PC-9 (cell line): ENCODE measurements around the gene LCOR. TPM values are rescaled to one million over a fixed set of nuclear protein-coding genes. Genes with fewer than 3 reads are reported as not detected.

Experiments
- BruUV-seq: library from RNA; stranded (reverse); fragments of 400-500 nt; replicated peaks from 2 replicates; lab custom pipeline; 2021; lab: Mats Ljungman, UMichigan
- CTCF ChIA-PET: fragments of 300-600 bp; sonication (Branson Sonifier 250); formaldehyde crosslinking; loops from one replicate; lab custom pipeline; 2022; ENCODE audit warnings: antibody characterized with exemption; lab: Charles Lee
- POLR2A ChIA-PET: fragments of 300-600 bp; sonication (Branson Sonifier 250); formaldehyde crosslinking; loops from one replicate; lab custom pipeline; 2022; ENCODE audit warnings: antibody characterized with exemption; ENCODE audit not compliant: unreplicated experiment; lab: Charles Lee
- DNase-seq, 2 experiments: peaks; one replicate each; pipeline versions ENCODE4 v3.0.0 to v3.0.0-alpha.2; 2015 to 2022; ENCODE audit warnings: mixed read lengths in 1 of 2
- H2AFZ ChIP-seq: fragments of 200-600 bp; sonication (generic); 2 replicates; pipeline ENCODE4 v1.8.1; 2017; ENCODE audit warnings: antibody characterized with exemption
- H3F3A ChIP-seq: fragments of 200-600 bp; sonication (generic); 2 replicates; pipeline ENCODE4 v1.8.1; 2017; ENCODE audit warnings: antibody characterized with exemption, mild to moderate bottlenecking, low read depth; ENCODE audit not compliant: insufficient read depth
- H3K27ac ChIP-seq: fragments of 200-600 bp; sonication (generic); 2 replicates; pipeline ENCODE4 v1.6.1; 2016; ENCODE audit warnings: mixed run types
- H3K27me3 ChIP-seq: fragments of 200-600 bp; sonication (generic); 2 replicates; pipeline ENCODE4 v1.6.1; 2016; ENCODE audit warnings: low read depth, mixed run types; ENCODE audit not compliant: insufficient read depth
- H3K36me3 ChIP-seq: fragments of 200-600 bp; sonication (generic); 2 replicates; pipeline ENCODE4 v1.6.1; 2016; ENCODE audit warnings: low read depth, mixed run types
- H3K4me1 ChIP-seq: fragments of 200-600 bp; sonication (generic); replicated peaks from 2 replicates; pipeline ENCODE4 v1.6.1; 2016; ENCODE audit warnings: mixed run types; ENCODE audit not compliant: insufficient read depth
- H3K4me2 ChIP-seq: fragments of 200-600 bp; sonication (generic); 2 replicates; pipeline ENCODE4 v1.6.1; 2017; ENCODE audit warnings: mixed run types
- H3K4me3 ChIP-seq: fragments of 200-600 bp; sonication (generic); 2 replicates; pipeline ENCODE4 v1.6.1; 2016; ENCODE audit warnings: mixed run types
- H3K79me2 ChIP-seq: fragments of 200-600 bp; sonication (generic); 2 replicates; pipeline ENCODE4 v1.6.1; 2017; ENCODE audit warnings: low read depth, mixed run types
- H3K9me2 ChIP-seq: fragments of 200-600 bp; sonication (generic); 2 replicates; pipeline ENCODE4 v1.8.1; 2017; ENCODE audit warnings: mild to moderate bottlenecking; ENCODE audit not compliant: insufficient read depth
- H3K9me3 ChIP-seq: fragments of 200-600 bp; sonication (generic); 2 replicates; pipeline ENCODE4 v1.8.1; 2016; ENCODE audit warnings: low read depth; ENCODE audit not compliant: insufficient read depth
- H4K20me1 ChIP-seq: fragments of 200-600 bp; sonication (generic); 2 replicates; pipeline ENCODE4 v1.8.1; 2017; ENCODE audit not compliant: insufficient read depth
- CTCF ChIP-seq: fragments of 200-600 bp; sonication (generic); conservative IDR thresholded peaks from 2 replicates; pipeline ENCODE4 v1.6.1; 2017; ENCODE audit warnings: mixed run types, antibody characterized with exemption, mild to moderate bottlenecking, moderate library complexity
- EZH2 ChIP-seq: fragments of 200-600 bp; sonication (generic); IDR thresholded peaks from 2 replicates; pipeline ENCODE4 v1.8.0; 2017; ENCODE audit warnings: antibody characterized with exemption, low read depth
- intact Hi-C: fragments of 100-400 bp; cut with micrococcal nuclease; formaldehyde crosslinking; loops from one replicate; pipeline ENCODE4 v1.10.0; 2022; ENCODE audit not compliant: unreplicated experiment
- total RNA-seq: library from RNA; stranded (reverse); gene quantifications from 2 replicates; pipeline ENCODE4 v1.2.3, GENCODE V29; 2021

The LCOR gene
- total RNA-seq, 1 experiment from 2014 or later, result 36.4 TPM

GRCh38 chr10:96873086-96873485, 41.0 kb downstream of the LCOR start:
- no TSS peak for BruUV-seq
- intact Hi-C loops, result no loop called here
- no peak overlapping the region for H3K4me2 ChIP-seq
- H3K9me2 ChIP-seq, result no peaks in the 10 kb centered on the region
- POLR2A ChIA-PET, result no interaction called here
- H3K36me3 ChIP-seq, result no peaks in the 10 kb centered on the region
- peaks cover 10% of the 10 kb centered on the region for H4K20me1 ChIP-seq
- no peak for DNase-seq
- H3K4me1 ChIP-seq, result no peaks in the 10 kb centered on the region
- no peaks in the 10 kb centered on the region for H3K27me3 ChIP-seq
- H3K27ac ChIP-seq, result no peak overlapping the region
- peaks cover 70% of the 10 kb centered on the region for H3K79me2 ChIP-seq
- TF ChIP-seq CTCF (no peak), EZH2 (no peak)
- CTCF ChIA-PET, result no interaction called here
- no peak overlapping the region for H3K4me3 ChIP-seq
- H3K9me3 ChIP-seq, result no peaks in the 10 kb centered on the region
- H2AFZ ChIP-seq, result no peak overlapping the region
- H3F3A ChIP-seq, result no peaks in the 10 kb centered on the region; the same call in 1 of the 2 replicates

- no peak overlapping the region for H3K4me3 ChIP-seq
- BruUV-seq, result no TSS peak
- no peak for TF ChIP-seq EZH2
- TF ChIP-seq CTCF, result no peak
- H3K36me3 ChIP-seq, result no peaks in the 10 kb centered on the region
- H3K4me1 ChIP-seq, result no peaks in the 10 kb centered on the region
- no peaks in the 10 kb centered on the region; the same call in 1 of the 2 replicates for H3F3A ChIP-seq
- no peaks in the 10 kb centered on the region for H3K9me2 ChIP-seq
- ChIA-PET POLR2A (no interaction called here), CTCF (no interaction called here)
- peaks cover 18% of the 10 kb centered on the region for H4K20me1 ChIP-seq
- no peaks in the 10 kb centered on the region for H3K9me3 ChIP-seq
- no peak overlapping the region for H2AFZ ChIP-seq
- no peak overlapping the region for H3K4me2 ChIP-seq
- DNase-seq, result no peak
- H3K27ac ChIP-seq, result no peak overlapping the region
- intact Hi-C loops, result no loop called here
- H3K27me3 ChIP-seq, result no peaks in the 10 kb centered on the region
- H3K79me2 ChIP-seq, result peaks cover 66% of the 10 kb centered on the region
Observed at GRCh38 chr10:96873756-96874467, 41.8 kb downstream of the LCOR start.

- Histone ChIP-seq H4K20me1 (peaks cover 30% of the 10 kb centered on the region), H3K9me3 (no peaks in the 10 kb centered on the region), H2AFZ (no peak overlapping the region), H3K36me3 (no peaks in the 10 kb centered on the region), H3K4me1 (no peaks in the 10 kb centered on the region), H3K9me2 (no peaks in the 10 kb centered on the region), H3K4me2 (no peak overlapping the region), H3K4me3 (no peak overlapping the region), H3F3A (no peaks in the 10 kb centered on the region; the same call in 1 of the 2 replicates), H3K79me2 (peaks cover 59% of the 10 kb centered on the region), H3K27me3 (no peaks in the 10 kb centered on the region), H3K27ac (no peak overlapping the region)
- no TSS peak for BruUV-seq
- ChIA-PET POLR2A (no interaction called here), CTCF (no interaction called here)
- no peak for DNase-seq
- intact Hi-C loops, result no loop called here
- no peak for TF ChIP-seq CTCF
- no peak for TF ChIP-seq EZH2
Observed at GRCh38 chr10:96878057-96878456, 46.0 kb downstream of the LCOR start.
